DMS114 treated with DMSO at 0.1 percent for 48 hours (cell line): ENCODE results near the gene NEK11.

Experiments used
- DNase-seq: peaks from one replicate; lab custom pipeline; 2025; ENCODE audit not compliant: unreplicated experiment; lab: John Stamatoyannopoulos, UW

The NEK11 gene

DNA sequence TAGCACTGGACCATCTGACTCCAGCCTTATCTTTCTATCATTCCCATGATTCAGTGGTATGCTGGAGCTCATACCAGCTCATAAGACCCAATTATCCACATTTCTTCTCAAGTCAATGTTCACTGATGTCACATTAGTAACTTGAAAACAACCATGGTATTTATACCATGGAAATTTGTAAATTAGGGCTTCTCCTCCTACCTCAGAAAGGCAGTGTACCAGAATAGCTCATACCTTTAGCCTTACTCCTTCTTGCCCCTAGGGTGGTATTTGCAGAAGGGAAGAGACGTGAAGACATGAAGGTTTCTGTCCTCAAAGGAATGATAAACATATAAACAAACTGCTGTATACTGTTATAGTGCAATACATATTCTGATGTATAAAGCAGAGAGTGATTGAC is 114.2 kb downstream of the NEK11 start:
- no peak for DNase-seq

GRCh38 chr3:131141770-131142169 is 115.1 kb downstream of the NEK11 start:
- DNase-seq = no peak

DNA sequence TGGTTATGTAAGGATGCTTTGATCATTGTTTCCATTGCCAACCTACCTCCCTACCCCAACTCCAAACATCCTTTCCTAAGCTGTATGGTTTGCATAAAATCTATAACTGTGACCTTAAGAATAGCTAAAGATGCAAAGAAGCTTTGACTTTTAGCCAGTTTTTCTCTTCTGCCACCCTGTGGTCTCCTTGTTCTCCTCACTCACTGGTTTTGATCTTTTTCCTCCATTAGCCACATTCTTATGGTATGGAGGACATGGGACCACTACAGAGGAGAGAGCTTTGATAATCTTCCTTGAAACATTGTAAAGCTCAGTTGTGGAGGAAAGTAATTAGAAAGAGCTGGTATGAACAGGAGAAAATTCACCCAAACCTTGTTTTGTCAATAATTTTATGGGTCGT is 115.9 kb downstream of the NEK11 start:
- DNase-seq = peak; percentile 7

DNA sequence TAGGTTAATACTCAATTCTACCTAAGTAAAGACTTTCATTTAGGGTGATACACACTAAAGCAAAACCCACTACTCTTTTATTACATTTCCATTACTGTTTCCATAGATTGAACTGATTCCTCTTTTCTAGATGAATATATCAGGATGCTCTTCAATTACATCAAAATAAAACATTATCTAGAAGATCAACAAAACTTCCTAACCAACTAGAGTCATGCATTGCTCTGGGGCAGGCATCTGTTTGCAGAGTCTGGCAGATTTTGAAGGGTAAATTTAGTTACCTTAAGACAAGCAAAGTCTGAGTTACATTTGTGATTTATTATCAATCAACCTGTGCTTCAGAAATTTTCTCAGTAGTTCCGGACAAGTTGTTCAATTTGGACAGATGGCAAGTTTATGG is 117.1 kb downstream of the NEK11 start:
- DNase-seq = no peak

- no peak for DNase-seq
Observed at GRCh38 chr3:131147534-131147933, 120.9 kb downstream of the NEK11 start.

DNA sequence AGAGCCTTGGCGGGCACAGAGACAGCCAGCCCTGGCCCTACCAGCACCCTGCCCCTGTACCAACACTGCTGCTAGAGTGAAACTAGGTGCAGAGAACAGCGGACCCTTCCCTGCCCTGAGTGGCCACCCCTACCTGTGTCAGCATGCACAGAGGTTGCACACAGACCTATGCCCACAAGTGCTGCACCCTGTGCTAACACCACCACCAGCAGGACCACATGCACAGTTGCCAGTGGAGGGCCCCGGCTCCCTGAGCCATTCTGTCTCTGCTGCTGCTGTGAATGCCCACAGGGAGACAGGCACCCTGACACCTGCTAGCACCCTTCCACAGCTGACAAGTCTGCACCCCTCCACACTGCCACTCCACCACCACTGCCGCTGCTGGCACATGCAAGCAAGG is 131.8 kb downstream of the NEK11 start:
- no peak for DNase-seq

DNA sequence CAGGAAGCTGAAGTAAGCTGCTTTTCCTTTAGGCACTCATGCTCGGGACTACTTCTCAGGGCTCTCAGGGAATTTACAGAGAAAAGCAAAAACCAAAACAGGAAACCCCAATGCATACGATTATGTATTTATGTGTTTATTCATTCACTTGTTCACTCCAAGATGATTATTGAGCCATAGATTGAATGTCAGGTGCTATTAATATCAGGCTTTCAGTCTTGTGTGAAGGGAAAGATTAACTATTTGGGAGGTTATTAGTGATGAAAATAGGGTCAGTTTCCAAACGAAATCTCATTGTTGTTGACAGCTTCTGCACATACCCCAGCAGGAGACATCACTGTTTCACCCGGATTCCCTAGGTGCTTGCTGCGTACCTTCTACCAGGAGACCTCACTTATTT is 135.8 kb downstream of the NEK11 start:
- DNase-seq = no peak

DNA sequence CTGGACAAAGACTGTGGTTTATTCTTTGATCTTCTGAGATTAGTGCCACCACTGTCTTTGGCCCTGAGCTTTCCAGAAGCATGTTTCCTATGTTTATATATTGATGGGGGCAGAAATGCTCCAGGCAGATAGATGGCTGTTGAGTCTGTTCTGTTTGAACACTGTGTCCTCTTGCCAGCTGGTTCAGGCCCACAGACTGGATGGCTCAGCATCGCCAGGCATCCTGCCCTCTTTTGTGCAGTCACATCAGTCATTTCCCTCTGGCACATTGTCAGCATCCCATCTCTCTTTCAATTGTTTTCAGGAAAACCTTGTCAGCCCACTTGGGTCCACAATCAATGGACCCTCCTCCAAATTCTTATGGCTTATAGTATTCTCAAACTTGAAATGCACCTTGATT is 141.2 kb downstream of the NEK11 start:
- no peak for DNase-seq

DNA sequence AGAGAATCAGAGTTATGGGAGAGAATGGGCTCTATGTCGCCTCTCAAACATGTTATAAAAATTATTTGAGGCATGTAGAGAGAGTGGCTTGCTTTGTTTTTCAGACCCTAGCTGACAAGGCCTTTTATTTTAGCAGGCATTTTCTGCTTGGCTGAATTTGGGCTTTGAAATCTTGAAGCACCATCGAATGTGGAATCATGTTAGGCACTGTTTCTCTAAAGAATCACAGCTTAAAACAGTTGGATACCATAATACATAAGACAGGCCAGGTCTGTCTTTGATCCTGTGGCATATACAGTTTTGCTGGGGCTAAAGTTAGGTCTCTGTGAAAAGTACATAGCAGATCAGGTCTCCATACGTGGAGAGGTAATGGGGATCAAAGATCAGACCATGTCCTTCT is 142.7 kb downstream of the NEK11 start:
- DNase-seq = no peak

DNA sequence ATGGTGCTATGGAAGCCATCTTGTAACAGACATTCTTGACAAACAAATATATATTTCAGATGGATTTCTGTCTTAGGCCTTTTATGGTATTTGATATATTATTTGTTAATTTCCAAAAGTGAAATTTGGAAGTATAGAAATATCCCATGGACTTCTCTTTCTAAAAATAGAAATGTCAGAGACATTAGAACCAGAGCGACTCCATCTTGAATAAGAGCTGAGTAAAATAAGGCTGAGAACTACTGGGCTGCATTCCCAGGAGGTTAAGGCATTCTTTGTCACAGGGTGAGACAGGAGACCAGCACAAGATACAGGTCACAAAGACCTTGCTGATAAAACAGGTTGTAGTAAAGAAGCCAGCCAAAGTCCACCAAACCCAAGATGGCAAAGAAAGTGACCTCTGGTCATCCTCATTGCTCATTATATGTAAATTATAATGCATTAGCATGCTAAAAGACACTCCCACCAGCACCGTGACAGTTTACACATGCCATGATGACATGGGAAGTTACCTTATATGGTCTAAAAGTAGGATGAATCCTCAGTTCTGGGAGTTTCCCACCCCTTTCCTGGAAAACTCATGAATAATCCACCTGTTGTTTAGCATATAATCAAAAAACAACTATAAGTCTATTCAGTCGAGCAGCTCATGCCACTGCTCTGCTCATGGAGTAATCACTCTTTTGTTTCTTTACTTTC is 146.0 kb downstream of the NEK11 start:
- DNase-seq = no peak

DNA sequence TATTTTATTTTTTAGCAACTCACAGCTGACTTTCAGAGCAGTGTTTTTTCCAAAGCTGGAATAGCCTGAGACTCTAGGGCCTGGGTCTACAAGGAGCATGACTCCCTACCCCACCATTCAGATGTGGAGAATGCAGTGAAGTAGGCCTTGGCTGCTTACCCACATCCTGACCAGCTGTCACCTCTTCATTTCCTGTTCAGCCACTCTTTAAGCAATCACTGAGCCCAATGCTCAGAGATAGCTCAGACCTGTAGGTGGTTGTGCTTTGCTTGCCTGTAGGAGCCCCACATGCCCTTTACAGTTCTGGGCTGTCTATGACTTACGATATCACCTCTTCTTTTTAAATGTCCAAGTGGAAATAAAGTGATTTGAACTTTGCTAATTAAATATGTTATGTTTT is 148.1 kb downstream of the NEK11 start:
- DNase-seq = no peak

GRCh38 chr3:131178710-131179375 is 152.2 kb downstream of the NEK11 start:
- DNase-seq = no peak

DNA sequence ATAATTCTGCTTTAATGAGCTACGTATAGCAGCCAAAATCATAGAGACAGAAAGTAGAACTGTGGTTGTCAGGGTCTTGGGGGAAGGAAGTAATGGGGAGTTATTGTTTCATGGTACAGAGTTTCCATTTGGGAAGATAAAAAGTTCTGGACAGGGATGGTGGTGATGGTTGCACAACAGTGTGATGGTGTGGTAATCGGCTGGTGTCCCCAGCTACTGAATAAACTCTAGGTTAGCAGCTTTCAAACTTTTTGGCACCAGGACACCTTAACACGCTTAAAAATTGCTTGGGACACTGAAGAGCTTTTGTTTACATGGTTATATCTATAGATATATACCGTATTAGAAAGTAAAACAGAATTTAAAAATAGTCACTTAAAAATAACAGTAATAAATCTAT is 166.0 kb downstream of the NEK11 start:
- DNase-seq = no peak

- DNase-seq = no peak
Observed at GRCh38 chr3:131193641-131194238, 167.1 kb downstream of the NEK11 start.

DNA sequence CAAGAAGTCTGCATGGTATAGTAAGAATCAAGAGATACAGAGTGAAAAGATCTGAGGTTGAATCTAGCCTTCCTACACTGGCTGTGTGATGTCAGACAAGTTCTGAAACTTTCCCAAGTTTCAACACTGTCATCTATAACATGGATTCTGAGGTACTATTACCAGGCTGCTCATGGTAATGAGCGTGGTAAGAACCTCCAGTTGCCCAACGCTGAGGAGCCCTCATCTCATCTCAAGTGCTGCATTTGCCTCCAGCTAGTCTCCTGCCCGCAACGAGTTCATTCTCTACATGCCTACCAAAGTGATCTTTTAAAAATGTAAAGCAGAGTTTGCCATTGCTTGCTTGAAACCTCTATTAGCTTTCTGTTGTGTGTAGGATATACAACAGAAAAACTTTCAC is 168.1 kb downstream of the NEK11 start:
- DNase-seq = no peak

- no peak for DNase-seq
Observed at GRCh38 chr3:131200636-131201199, 174.0 kb downstream of the NEK11 start.

- DNase-seq = no peak
Observed at GRCh38 chr3:131216330-131216729, 189.7 kb downstream of the NEK11 start.

GRCh38 chr3:131216801-131217200 is 190.1 kb downstream of the NEK11 start:
- no peak for DNase-seq

DNA sequence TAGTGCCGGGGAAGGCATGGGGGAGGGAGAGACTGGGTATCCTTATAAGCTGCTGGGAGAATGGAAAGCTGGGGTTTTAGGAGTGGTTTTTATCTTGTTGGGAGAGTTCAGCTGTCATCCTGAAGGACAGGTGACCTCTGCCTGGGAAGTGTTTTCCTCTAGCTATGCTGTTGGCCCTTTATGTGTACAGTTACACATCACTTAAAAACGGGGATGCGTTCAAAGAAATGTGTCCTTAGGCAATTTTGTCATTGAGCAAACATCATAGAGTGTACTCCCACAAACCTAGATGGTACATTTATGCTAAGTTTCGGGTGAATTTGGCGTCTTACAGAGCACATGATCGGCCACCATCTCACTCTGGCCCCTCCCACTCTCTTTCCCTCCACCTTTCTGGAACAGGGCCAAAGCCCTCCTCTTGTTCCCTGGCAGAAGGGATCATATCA is 190.6 kb downstream of the NEK11 start:
- no peak for DNase-seq

- no peak for DNase-seq
Observed at GRCh38 chr3:131218196-131218595, 191.5 kb downstream of the NEK11 start.

GRCh38 chr3:131221731-131222130 is 195.1 kb downstream of the NEK11 start:
- DNase-seq = no peak

- no peak for DNase-seq
Observed at GRCh38 chr3:131222599-131222998, 195.9 kb downstream of the NEK11 start.
